ENCODE data around the gene DAGLA.

The DAGLA gene

DNA sequence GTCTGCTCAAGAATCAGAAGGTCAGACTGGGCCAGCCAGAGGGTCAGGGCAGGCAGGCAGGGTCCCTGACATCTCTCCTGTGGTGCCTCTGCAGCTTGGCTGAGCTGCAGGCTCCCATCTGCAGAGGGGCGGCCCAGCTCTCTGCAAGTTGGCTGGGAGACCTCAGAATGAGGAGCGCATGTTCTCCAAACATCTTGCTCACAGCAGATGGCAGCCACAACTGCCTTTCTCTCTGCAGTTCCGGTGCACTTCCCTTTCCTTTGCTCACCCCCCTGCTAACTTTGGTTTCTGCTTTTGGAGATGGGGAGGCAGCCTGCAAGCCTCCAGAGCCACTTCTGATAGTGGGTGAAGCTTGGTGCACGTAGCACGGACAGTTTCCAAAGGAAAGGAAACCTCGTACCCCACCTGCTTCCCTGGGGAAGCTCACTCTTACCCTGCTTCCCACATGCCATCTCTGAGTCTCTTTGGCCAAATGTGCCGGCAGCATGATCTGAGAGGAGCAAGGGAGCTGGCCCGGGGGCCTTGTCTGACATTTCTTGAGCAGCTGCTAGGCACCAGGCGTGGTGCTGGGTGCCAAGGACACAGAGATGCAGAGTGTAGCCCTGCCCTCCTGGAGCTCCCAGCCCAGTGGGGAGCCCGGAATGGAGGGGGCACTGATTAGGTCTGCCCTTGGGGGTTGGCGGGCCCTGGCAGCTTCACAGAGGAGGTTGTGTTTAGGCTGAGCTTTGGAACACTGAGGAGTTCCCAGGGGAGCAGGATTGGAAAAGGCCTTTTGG is 18.2 kb downstream of the DAGLA start:
- DNase-seq (ENCODE audit: low read depth, low spot score), result no peak
- no peaks in the 10 kb centered on the region for H3K36me3 ChIP-seq (ENCODE audit: insufficient read depth, low read length)
- no peak for TF ChIP-seq POLR2AphosphoS5 (IDR thresholded peaks at IDR 0.05; ENCODE audit: borderline replicate concordance, low read depth, low read length)
- no peak for TF ChIP-seq FOXP2 (optimal IDR thresholded peaks at IDR 0.05; ENCODE audit: control extremely low read depth, extremely low read length, insufficient read depth)
- TF ChIP-seq EZH2 (IDR thresholded peaks at IDR 0.05), result no peak
- H3K4me3 ChIP-seq, result peak overlapping the region; percentile 40
- no peak overlapping the region for H3K9ac ChIP-seq (ENCODE audit: insufficient read length)
- peak overlapping the region; percentile 88 for H3K27ac ChIP-seq
- H3K9me3 ChIP-seq (ENCODE audit: low read depth, low read length), result no peaks in the 10 kb centered on the region

DNA sequence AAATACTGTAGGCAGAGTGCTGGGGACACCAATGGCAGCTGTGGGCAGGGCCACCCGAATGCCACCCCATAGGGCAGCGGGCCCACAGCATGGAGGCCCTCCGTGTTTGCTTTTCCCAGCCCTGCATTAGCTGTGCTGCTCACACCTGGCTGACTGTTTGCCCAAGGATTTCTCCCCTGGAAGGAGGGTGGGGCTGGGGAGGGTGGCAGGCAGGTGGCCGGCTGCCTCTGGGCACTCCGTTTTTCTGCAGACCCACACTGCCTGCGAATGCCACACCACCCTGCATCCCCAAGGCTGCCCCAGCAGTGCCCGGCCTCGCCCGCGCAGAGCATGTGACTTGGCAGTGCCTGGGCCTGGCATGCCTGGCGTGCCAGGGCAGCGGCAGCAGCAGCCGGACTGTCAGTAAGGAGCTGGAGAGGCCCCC is 19.6 kb downstream of the DAGLA start:
- H3K36me3 ChIP-seq (ENCODE audit: insufficient read depth, low read length), result no peaks in the 10 kb centered on the region
- TF ChIP-seq FOXP2 (optimal IDR thresholded peaks at IDR 0.05; ENCODE audit: control extremely low read depth, extremely low read length, insufficient read depth) (no peak), POLR2AphosphoS5 (IDR thresholded peaks at IDR 0.05; ENCODE audit: borderline replicate concordance, low read depth, low read length) (no peak), EZH2 (IDR thresholded peaks at IDR 0.05) (no peak)
- no peak overlapping the region for H3K27ac ChIP-seq
- no peak for DNase-seq (ENCODE audit: low read depth, low spot score)
- H3K9ac ChIP-seq (ENCODE audit: insufficient read length), result no peak overlapping the region
- no peaks in the 10 kb centered on the region for H3K9me3 ChIP-seq (ENCODE audit: low read depth, low read length)
- H3K4me3 ChIP-seq, result no peak overlapping the region

GRCh38 chr11:61700212-61700611 is 20.0 kb downstream of the DAGLA start:
- no peaks in the 10 kb centered on the region for H3K9me3 ChIP-seq (ENCODE audit: low read depth, low read length)
- H3K9ac ChIP-seq (ENCODE audit: insufficient read length), result no peak overlapping the region
- no peak overlapping the region for H3K4me3 ChIP-seq
- TF ChIP-seq FOXP2 (optimal IDR thresholded peaks at IDR 0.05; ENCODE audit: control extremely low read depth, extremely low read length, insufficient read depth), result no peak
- TF ChIP-seq EZH2 (IDR thresholded peaks at IDR 0.05), result no peak
- TF ChIP-seq POLR2AphosphoS5 (IDR thresholded peaks at IDR 0.05; ENCODE audit: borderline replicate concordance, low read depth, low read length), result no peak
- no peak overlapping the region for H3K27ac ChIP-seq
- no peaks in the 10 kb centered on the region for H3K36me3 ChIP-seq (ENCODE audit: insufficient read depth, low read length)
- no peak for DNase-seq (ENCODE audit: low read depth, low spot score)

GRCh38 chr11:61700720-61701119 is 20.5 kb downstream of the DAGLA start:
- no peak overlapping the region for H3K9ac ChIP-seq (ENCODE audit: insufficient read length)

DNA sequence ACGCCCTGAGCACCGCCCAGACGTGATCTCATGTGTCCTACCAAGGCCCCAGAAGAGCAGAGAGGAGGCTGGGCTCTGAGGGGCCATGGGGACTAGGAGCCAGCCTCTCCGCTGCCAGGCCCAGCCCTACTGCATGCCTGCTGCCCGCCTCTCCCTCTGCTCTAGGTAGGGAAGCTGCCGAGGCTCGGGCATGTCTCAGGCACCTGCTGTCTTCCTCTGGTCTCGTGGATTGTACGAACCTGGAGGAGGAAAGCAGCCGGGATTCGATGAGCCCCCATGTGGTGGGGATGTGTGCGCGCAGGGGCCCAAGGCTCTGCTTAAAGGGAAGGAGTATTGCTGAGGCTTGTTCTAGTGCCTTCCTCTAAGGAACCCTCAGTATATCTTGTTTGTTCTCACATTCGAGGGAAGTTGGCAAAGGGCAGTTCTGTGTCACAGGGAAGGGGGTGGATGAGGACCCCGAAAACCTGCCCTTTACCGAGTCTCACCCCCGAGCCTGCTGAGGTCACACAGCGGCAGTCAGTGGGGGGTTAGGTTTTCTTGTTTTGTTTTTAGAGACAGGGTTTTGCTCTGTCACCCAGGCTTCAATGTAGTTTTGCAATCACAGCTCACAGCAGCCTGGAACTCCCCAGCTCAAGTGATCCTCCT is 21.2 kb downstream of the DAGLA start:
- Histone ChIP-seq H3K36me3 (ENCODE audit: insufficient read depth, low read length) (no peaks in the 10 kb centered on the region), H3K4me3 (no peak overlapping the region), H3K9me3 (ENCODE audit: low read depth, low read length) (no peaks in the 10 kb centered on the region), H3K27ac (no peak overlapping the region), H3K9ac (ENCODE audit: insufficient read length) (no peak overlapping the region)
- TF ChIP-seq EZH2 (IDR thresholded peaks at IDR 0.05), result no peak
- TF ChIP-seq FOXP2 (optimal IDR thresholded peaks at IDR 0.05; ENCODE audit: control extremely low read depth, extremely low read length, insufficient read depth), result no peak
- TF ChIP-seq POLR2AphosphoS5 (IDR thresholded peaks at IDR 0.05; ENCODE audit: borderline replicate concordance, low read depth, low read length), result no peak
- DNase-seq (ENCODE audit: low read depth, low spot score), result no peak

More at GRCh38 chr11:61700720-61701119, 20.5 kb downstream of the DAGLA start:
- Histone ChIP-seq H3K36me3 (ENCODE audit: insufficient read depth, low read length) (no peaks in the 10 kb centered on the region), H3K9me3 (ENCODE audit: low read depth, low read length) (no peaks in the 10 kb centered on the region), H3K27ac (no peak overlapping the region), H3K4me3 (no peak overlapping the region)
- DNase-seq (ENCODE audit: low read depth, low spot score), result no peak
- TF ChIP-seq EZH2 (IDR thresholded peaks at IDR 0.05), result no peak
- TF ChIP-seq POLR2AphosphoS5 (IDR thresholded peaks at IDR 0.05; ENCODE audit: borderline replicate concordance, low read depth, low read length), result no peak
- TF ChIP-seq FOXP2 (optimal IDR thresholded peaks at IDR 0.05; ENCODE audit: control extremely low read depth, extremely low read length, insufficient read depth), result no peak

DNA sequence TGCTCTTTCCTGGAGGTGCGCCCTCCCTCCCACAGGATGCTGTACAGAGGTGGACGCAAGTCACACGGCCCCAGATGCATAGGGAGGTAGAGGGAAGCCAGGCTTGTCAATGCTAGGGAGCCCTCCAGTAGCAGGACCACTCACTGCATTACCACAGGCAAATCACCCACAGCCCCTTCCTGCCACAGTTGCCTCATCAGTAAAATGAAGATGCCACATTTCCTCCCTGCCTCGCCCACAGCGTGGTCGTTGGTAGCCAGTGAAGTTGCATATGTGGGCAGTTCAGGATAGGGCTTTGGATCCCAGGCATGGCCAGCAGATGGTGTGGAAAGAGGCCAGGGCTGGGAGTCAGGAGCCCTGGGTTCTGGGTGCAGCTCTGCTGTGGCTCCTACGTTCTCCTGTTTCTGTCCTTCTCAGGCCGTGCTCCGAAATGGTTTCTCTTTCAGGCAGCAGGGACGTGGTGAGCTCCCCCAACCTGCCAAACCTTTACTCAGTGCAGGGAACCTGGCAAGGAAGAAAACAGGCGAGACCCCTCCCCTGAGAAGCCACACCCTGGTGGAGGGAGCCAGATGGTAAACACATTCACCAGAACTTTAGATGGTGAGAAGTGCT is 22.6 kb downstream of the DAGLA start:
- no peak overlapping the region for H3K27ac ChIP-seq
- no peak for DNase-seq (ENCODE audit: low read depth, low spot score)
- no peak for TF ChIP-seq FOXP2 (optimal IDR thresholded peaks at IDR 0.05; ENCODE audit: control extremely low read depth, extremely low read length, insufficient read depth)
- no peak for TF ChIP-seq EZH2 (IDR thresholded peaks at IDR 0.05)
- TF ChIP-seq POLR2AphosphoS5 (IDR thresholded peaks at IDR 0.05; ENCODE audit: borderline replicate concordance, low read depth, low read length), result no peak

DNA sequence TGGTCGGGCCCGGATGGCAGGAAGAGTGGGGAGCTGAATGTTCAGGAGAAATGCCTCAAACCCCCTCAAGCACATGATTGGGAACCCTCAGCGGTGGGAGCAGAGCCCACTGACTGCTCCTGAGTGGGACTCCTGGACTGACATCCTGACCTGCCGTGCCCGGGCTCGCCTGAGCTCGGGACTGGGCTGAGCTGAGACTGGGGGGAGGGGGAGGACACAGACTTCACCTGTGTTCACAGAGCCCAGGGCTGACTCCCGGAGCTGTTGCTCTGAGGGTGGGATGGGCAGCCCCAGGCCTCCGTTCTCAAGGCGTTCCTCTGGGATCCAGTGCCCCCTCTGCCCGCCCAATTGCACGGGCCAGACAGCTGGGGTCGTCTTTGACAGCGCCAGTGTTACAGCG is 24.6 kb downstream of the DAGLA start:
- Histone ChIP-seq H3K27ac (no peak overlapping the region), H3K9me3 (ENCODE audit: low read depth, low read length) (no peaks in the 10 kb centered on the region), H3K4me3 (no peak overlapping the region), H3K9ac (ENCODE audit: insufficient read length) (no peak overlapping the region), H3K36me3 (ENCODE audit: insufficient read depth, low read length) (no peaks in the 10 kb centered on the region)
- DNase-seq (ENCODE audit: low read depth, low spot score), result no peak
- no peak for TF ChIP-seq FOXP2 (optimal IDR thresholded peaks at IDR 0.05; ENCODE audit: control extremely low read depth, extremely low read length, insufficient read depth)
- TF ChIP-seq EZH2 (IDR thresholded peaks at IDR 0.05), result no peak
- no peak for TF ChIP-seq POLR2AphosphoS5 (IDR thresholded peaks at IDR 0.05; ENCODE audit: borderline replicate concordance, low read depth, low read length)

More for the DNA sequence above, 22.6 kb downstream of the DAGLA start:
- Histone ChIP-seq H3K36me3 (ENCODE audit: insufficient read depth, low read length) (no peaks in the 10 kb centered on the region), H3K9ac (ENCODE audit: insufficient read length) (no peak overlapping the region), H3K9me3 (ENCODE audit: low read depth, low read length) (no peaks in the 10 kb centered on the region), H3K4me3 (no peak overlapping the region)

Measured in SK-N-MC (cell line).